Right renal cortex interstitium (tissue), 3 donors: ENCODE data around the gene SEC23IP. TPM values are rescaled to one million over a fixed set of nuclear protein-coding genes. Genes with fewer than 3 reads are reported as not detected.
"Not testable (repeated sequence)": the region's sequence is repeated elsewhere in the genome, so short reads cannot be mapped to it uniquely, and the experiment has no call there.

Experiments used
- DNase-seq, 3 donors: peaks; one replicate each; pipeline ENCODE4 v3.0.0-alpha.2; 2013; ENCODE audit warnings: low read depth in 3 of 3, low spot score in 2 of 3
- polyA plus RNA-seq, 3 donors: library from polyadenylated mRNA; unstranded; fragments of 120-200 nt; gene quantifications; one replicate each; pipeline ENCODE4 v1.2.1, GENCODE V29; 2013; ENCODE audit not compliant: insufficient read length in 3 of 3

SEC23IP gene
- 10 to 100 TPM; 68.2 to 76.6 (median 75.8) TPM for polyA plus RNA-seq

GRCh38 chr10:119892188-119893065 lies at the start of gene SEC23IP:
TSS of gene SEC23IP (plus strand) at chr10:119892730. CDS start at chr10:119892783, 53 bp downstream.
- DNase-seq = peak; percentile 87 to 91 (median 90)

- DNase-seq = no peak
These were observed 46.9 kb upstream of the SEC23IP start for GRCh38 chr10:119845656-119846055.

- DNase-seq = no peak
These were observed 43.3 kb upstream of the SEC23IP start for GRCh38 chr10:119849031-119849789.

GRCh38 chr10:119849944-119850343 lies 42.6 kb upstream of the SEC23IP start:
- no peak for DNase-seq

- no peak for DNase-seq
These were observed 40.3 kb upstream of the SEC23IP start for GRCh38 chr10:119852277-119852676.

GRCh38 chr10:119852822-119853221 lies 39.7 kb upstream of the SEC23IP start:
- no peak for DNase-seq

GRCh38 chr10:119853574-119853973 lies 39.0 kb upstream of the SEC23IP start:
- DNase-seq = no peak

GRCh38 chr10:119858063-119858462 lies 34.5 kb upstream of the SEC23IP start:
- DNase-seq = no peak

GRCh38 chr10:119859420-119860258 lies 32.9 kb upstream of the SEC23IP start:
- DNase-seq = peak in 2 of 3 donors; percentile 14 to 15

GRCh38 chr10:119860866-119861607 lies 31.5 kb upstream of the SEC23IP start:
- DNase-seq = no peak

GRCh38 chr10:119862524-119862923 lies 30.0 kb upstream of the SEC23IP start:
- DNase-seq = no peak

- no peak for DNase-seq
These were observed 28.5 kb upstream of the SEC23IP start for GRCh38 chr10:119863951-119864565.

- DNase-seq = no peak
These were observed 26.8 kb upstream of the SEC23IP start for GRCh38 chr10:119865699-119866240.

GRCh38 chr10:119867317-119867716 lies 25.2 kb upstream of the SEC23IP start:
- DNase-seq = no peak

GRCh38 chr10:119869398-119869797 lies 23.1 kb upstream of the SEC23IP start:
- DNase-seq = not testable (repeated sequence)

- DNase-seq = peak in 1 of 3 donors; percentile 9
These were observed 20.5 kb upstream of the SEC23IP start for GRCh38 chr10:119871881-119872609.

GRCh38 chr10:119872610-119872859 lies 20.0 kb upstream of the SEC23IP start, which contains the start of gene MCMBP:
TSS of gene MCMBP (minus strand) at chr10:119872843. CDS start at chr10:119872584, 259 bp downstream.
- DNase-seq = no peak

GRCh38 chr10:119872860-119873681 lies 19.5 kb upstream of the SEC23IP start:
- peak; percentile 72 to 84 (median 74) for DNase-seq
